Neural cell (in vitro differentiated cells): ENCODE measurements around the gene MASTL. TPM values are rescaled to one million over a fixed set of nuclear protein-coding genes. Genes with fewer than 3 reads are reported as not detected.

Experiments used
- H2AFZ ChIP-seq: fragments of 200-600, 300-800 bp; sonication (generic), shearing (Covaris generic); 2 replicates; pipeline ENCODE4 v1.6.0; 2014; ENCODE audit warnings: low read depth, mild to moderate bottlenecking, antibody characterized with exemption, low read length, moderate library complexity
- H3F3A ChIP-seq: fragments of 200-600 bp; shearing (Covaris generic); 2 replicates; pipeline ENCODE4 v1.6.1; 2016; ENCODE audit warnings: mild to moderate bottlenecking, moderate library complexity, mixed read lengths, antibody characterized with exemption, low read length; ENCODE audit not compliant: insufficient read depth, poor library complexity, severe bottlenecking
- H3K27ac ChIP-seq: fragments of 200-600, 300-800 bp; sonication (generic), shearing (Covaris generic); 2 replicates; pipeline ENCODE4 v1.5.1; 2014; ENCODE audit warnings: mild to moderate bottlenecking, low read length, moderate library complexity
- H3K27me3 ChIP-seq: fragments of 300-800, 200-600 bp; sonication (generic), shearing (Covaris generic); 2 replicates; pipeline ENCODE4 v1.6.0; 2014; ENCODE audit warnings: mild to moderate bottlenecking, low read depth, low read length, moderate library complexity; ENCODE audit not compliant: insufficient read depth
- H3K36me3 ChIP-seq: fragments of 300-800, 200-600 bp; sonication (generic), shearing (Covaris generic); 2 replicates; pipeline ENCODE4 v1.5.1; 2014; ENCODE audit warnings: mild to moderate bottlenecking, antibody characterized with exemption, low read length, moderate library complexity; ENCODE audit not compliant: insufficient read depth
- H3K4me2 ChIP-seq: fragments of 300-800, 200-600 bp; sonication (generic), shearing (Covaris generic); 2 replicates; pipeline ENCODE4 v1.6.0; 2014; ENCODE audit warnings: mild to moderate bottlenecking, low read length
- H3K4me3 ChIP-seq: fragments of 300-800, 200-600 bp; sonication (generic), shearing (Covaris generic); 2 replicates; pipeline ENCODE4 v1.5.1; 2014; ENCODE audit warnings: mild to moderate bottlenecking, low read length, moderate library complexity
- H3K79me2 ChIP-seq: fragments of 200-600 bp; shearing (Covaris generic); replicated peaks from 2 replicates; pipeline ENCODE4 v1.6.0; 2014; ENCODE audit warnings: mild to moderate bottlenecking, low read length, moderate library complexity; ENCODE audit not compliant: insufficient read depth
- H3K9ac ChIP-seq: fragments of 300-800, 200-600 bp; sonication (generic), shearing (Covaris generic); 2 replicates; pipeline ENCODE4 v1.6.1; 2016; ENCODE audit warnings: mild to moderate bottlenecking, low read length, mixed read lengths
- H3K9me2 ChIP-seq: fragments of 200-600 bp; shearing (Covaris generic); 2 replicates; pipeline ENCODE4 v1.6.1; 2016; ENCODE audit warnings: mild to moderate bottlenecking, low read length, mixed read lengths; ENCODE audit not compliant: insufficient read depth
- H3K9me3 ChIP-seq: fragments of 200-600, 300-800 bp; sonication (generic), shearing (Covaris generic); 2 replicates; pipeline ENCODE4 v1.6.1; 2016; ENCODE audit warnings: mild to moderate bottlenecking, mixed run types, low read length, moderate library complexity, mixed read lengths
- H4K20me1 ChIP-seq: fragments of 200-600 bp; shearing (Covaris generic); 2 replicates; pipeline ENCODE4 v1.6.1; 2016; ENCODE audit warnings: mild to moderate bottlenecking, mixed run types; ENCODE audit not compliant: insufficient read depth
- CTCF ChIP-seq: fragments of 450-650 bp; IDR thresholded peaks from 2 replicates; pipeline ENCODE4 v1.5.1; 2014; ENCODE audit warnings: antibody characterized with exemption, mild to moderate bottlenecking, moderate library complexity; ENCODE audit not compliant: poor library complexity, severe bottlenecking
- EP300 ChIP-seq: fragments of 450-650 bp; conservative IDR thresholded peaks from 2 replicates; pipeline ENCODE4 v1.6.1; 2014; ENCODE audit warnings: antibody characterized with exemption, mild to moderate bottlenecking, moderate library complexity; ENCODE audit not compliant: poor library complexity, severe bottlenecking
- EZH2 ChIP-seq: fragments of 200-600, 300-800 bp; shearing (Covaris generic), sonication (generic); IDR thresholded peaks from 2 replicates; pipeline ENCODE4 v1.6.1; 2014; ENCODE audit warnings: antibody characterized with exemption, low read length, borderline replicate concordance, mild to moderate bottlenecking; ENCODE audit not compliant: insufficient read depth, poor library complexity, severe bottlenecking
- MXI1 ChIP-seq: fragments of 450-650 bp; conservative IDR thresholded peaks from 2 replicates; pipeline ENCODE4 v1.6.1; 2014; ENCODE audit warnings: antibody characterized with exemption, mild to moderate bottlenecking; ENCODE audit not compliant: poor library complexity, severe bottlenecking
- POLR2AphosphoS5 ChIP-seq: IDR thresholded peaks from 2 replicates; pipeline ENCODE4 v1.6.1; 2012
- RAD21 ChIP-seq: fragments of 450-650 bp; conservative IDR thresholded peaks from 2 replicates; pipeline ENCODE4 v1.6.1; 2014; ENCODE audit warnings: antibody characterized with exemption, mild to moderate bottlenecking, moderate library complexity
- REST ChIP-seq: IDR thresholded peaks from 2 replicates; pipeline ENCODE4 v1.6.1; 2012; ENCODE audit warnings: borderline replicate concordance
- SMC3 ChIP-seq: fragments of 450-650 bp; conservative IDR thresholded peaks from 2 replicates; pipeline ENCODE4 v1.6.1; 2014; ENCODE audit warnings: antibody characterized with exemption, mild to moderate bottlenecking, moderate library complexity; ENCODE audit not compliant: poor library complexity
- TAF1 ChIP-seq: IDR thresholded peaks from 2 replicates; pipeline ENCODE4 v1.6.1; 2012; ENCODE audit warnings: low read depth
- polyA plus RNA-seq: library from polyadenylated mRNA; depleted of rRNA; stranded (reverse); fragments of >200 nt; gene quantifications from 2 replicates; pipeline ENCODE4 v1.2.3, GENCODE V29; 2014

MASTL gene
- polyA plus RNA-seq, 1 donor from 2014 or later, result 7.1 TPM

GRCh38 chr10:27203806-27204205 lies 48.7 kb downstream of the MASTL start:
- no peaks in the 10 kb centered on the region for H3K9me2 ChIP-seq
- no peaks in the 10 kb centered on the region for H3K79me2 ChIP-seq
- H3K4me2 ChIP-seq, result no peak overlapping the region
- H3K27ac ChIP-seq, result no peak overlapping the region
- peaks cover 11% of the 10 kb centered on the region for H3K36me3 ChIP-seq
- no peak overlapping the region for H3K9ac ChIP-seq
- no peak for TF ChIP-seq CTCF
- TF ChIP-seq EP300, result no peak
- no peak for TF ChIP-seq EZH2
- TF ChIP-seq TAF1, result no peak
- no peak for TF ChIP-seq RAD21
- TF ChIP-seq REST, result no peak
- no peak for TF ChIP-seq MXI1
- TF ChIP-seq POLR2AphosphoS5, result no peak
- no peak for TF ChIP-seq SMC3
- no peaks in the 10 kb centered on the region for H4K20me1 ChIP-seq
- no peaks in the 10 kb centered on the region for H3F3A ChIP-seq
- H3K4me3 ChIP-seq, result no peak overlapping the region
- H3K27me3 ChIP-seq, result no peaks in the 10 kb centered on the region
- H2AFZ ChIP-seq, result no peak overlapping the region
- H3K9me3 ChIP-seq, result no peaks in the 10 kb centered on the region

- no peaks in the 10 kb centered on the region for H3K79me2 ChIP-seq
- no peaks in the 10 kb centered on the region for H3K9me3 ChIP-seq
- H4K20me1 ChIP-seq, result no peaks in the 10 kb centered on the region
- no peaks in the 10 kb centered on the region for H3K27me3 ChIP-seq
- H3F3A ChIP-seq, result no peaks in the 10 kb centered on the region
- no peak overlapping the region for H2AFZ ChIP-seq
- H3K9ac ChIP-seq, result no peak overlapping the region
- H3K4me2 ChIP-seq, result no peak overlapping the region
- no peaks in the 10 kb centered on the region for H3K9me2 ChIP-seq
- no peak overlapping the region for H3K4me3 ChIP-seq
- no peak overlapping the region for H3K27ac ChIP-seq
- H3K36me3 ChIP-seq, result peaks cover 4% of the 10 kb centered on the region
- TF ChIP-seq CTCF, result no peak
- no peak for TF ChIP-seq MXI1
- TF ChIP-seq EP300, result no peak
- no peak for TF ChIP-seq RAD21
- no peak for TF ChIP-seq REST
- TF ChIP-seq SMC3, result no peak
- TF ChIP-seq TAF1, result no peak
- no peak for TF ChIP-seq POLR2AphosphoS5
These were observed 52.2 kb downstream of the MASTL start for GRCh38 chr10:27207350-27207749.
